Measurements from ENCODE around the gene PRICKLE4. TPM values are rescaled to one million over a fixed set of nuclear protein-coding genes. Genes with fewer than 3 reads are reported as not detected.
A peak's percentile ranks its signal among the peaks of the same experiment; 100 is the strongest.

The PRICKLE4 gene
- total and polyA plus RNA-seq, 2 of the 13 experiments (the other 11 are each of a cell fraction or from before 2014, with no cell fraction given), result 0.92 to 1.2 TPM

DNA sequence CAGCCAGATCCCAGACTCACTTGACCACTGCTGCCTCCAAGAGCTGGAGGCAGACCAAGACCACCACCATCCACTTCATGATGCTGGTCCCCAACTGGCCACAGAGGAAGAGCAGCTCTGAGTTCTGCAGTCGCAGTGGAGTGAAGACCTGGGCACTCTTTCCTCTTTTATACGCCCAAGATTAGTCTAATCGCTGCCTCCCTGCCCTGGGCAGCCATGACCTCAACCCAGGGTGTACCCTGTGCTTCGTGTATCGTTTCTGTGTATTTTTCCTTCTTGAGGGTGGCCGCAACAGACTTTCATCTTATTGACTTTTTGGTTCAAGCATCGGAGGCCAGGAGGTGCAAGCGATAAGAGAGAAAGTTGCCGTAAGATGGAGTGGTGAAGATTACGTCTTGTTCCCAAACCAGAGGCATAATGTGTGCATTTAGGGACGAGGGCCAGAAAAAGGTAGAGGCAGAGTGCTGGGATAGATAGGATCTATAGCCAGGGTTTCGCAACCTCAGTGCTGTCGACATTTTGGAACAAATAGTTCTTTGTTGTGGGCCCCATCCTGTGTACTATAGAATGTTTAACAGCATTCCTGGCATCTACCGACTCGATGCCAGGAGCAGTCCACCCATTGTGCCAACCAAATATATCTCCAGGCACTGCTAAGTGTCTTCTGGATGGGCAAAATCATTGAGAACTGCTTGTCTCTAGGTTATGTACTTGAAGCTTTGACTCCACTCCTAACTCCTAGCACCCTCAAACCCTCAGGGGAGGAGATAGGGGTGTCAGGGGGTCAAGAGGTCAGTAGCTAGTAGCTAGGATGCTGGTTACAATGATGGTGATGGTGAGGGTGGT lies 33.1 kb upstream of the PRICKLE4 start, which contains the start of gene PGC (continued):
- TF ChIP-seq POLR2G (IDR thresholded peaks at IDR 0.05; ENCODE audit: low read depth, low read length) (peak; percentile 84), PHF5A (CRISPR knock-in tag; IDR thresholded peaks at IDR 0.05; ENCODE audit: low read depth, unreplicated experiment) (peak; percentile 61), HOXD1 (CRISPR knock-in tag; IDR thresholded peaks at IDR 0.05) (0 out of 2 replicates have a peak, but pooled peaks have one; percentile 65), NFE2 (CRISPR knock-in tag; IDR thresholded peaks at IDR 0.05) (no peak), EEA1 (CRISPR knock-in tag; IDR thresholded peaks at IDR 0.05; ENCODE audit: borderline replicate concordance) (peak; percentile 39; the same call in 1 of the 2 replicates), ZNF563 (CRISPR knock-in tag; IDR thresholded peaks at IDR 0.05) (no peak), BCL6 (CRISPR knock-in tag; IDR thresholded peaks at IDR 0.05) (peak; percentile 85), SAP130 (CRISPR knock-in tag; IDR thresholded peaks at IDR 0.05; ENCODE audit: low read depth) (peak; percentile 75), DPF2 (CRISPR knock-in tag; IDR thresholded peaks at IDR 0.05; ENCODE audit: borderline replicate concordance, low read depth) (peak; percentile 95), ZNF263 (CRISPR knock-in tag; IDR thresholded peaks at IDR 0.05) (peak; percentile 86), ZFP62 (CRISPR knock-in tag; IDR thresholded peaks at IDR 0.05) (no peak), CEBPB (IDR thresholded peaks at IDR 0.05; ENCODE audit: borderline replicate concordance, low read depth, low read length) (peak; percentile 99), PHF8 (CRISPR knock-in tag; IDR thresholded peaks at IDR 0.05) (no peak), ZNF816 (CRISPR knock-in tag; IDR thresholded peaks at IDR 0.05; ENCODE audit: borderline replicate concordance) (peak; percentile 66; the same call in 1 of the 2 replicates), ZNF703 (CRISPR knock-in tag; IDR thresholded peaks at IDR 0.05; ENCODE audit: borderline replicate concordance) (no peak)
- TF ChIP-seq, protein P1, sequence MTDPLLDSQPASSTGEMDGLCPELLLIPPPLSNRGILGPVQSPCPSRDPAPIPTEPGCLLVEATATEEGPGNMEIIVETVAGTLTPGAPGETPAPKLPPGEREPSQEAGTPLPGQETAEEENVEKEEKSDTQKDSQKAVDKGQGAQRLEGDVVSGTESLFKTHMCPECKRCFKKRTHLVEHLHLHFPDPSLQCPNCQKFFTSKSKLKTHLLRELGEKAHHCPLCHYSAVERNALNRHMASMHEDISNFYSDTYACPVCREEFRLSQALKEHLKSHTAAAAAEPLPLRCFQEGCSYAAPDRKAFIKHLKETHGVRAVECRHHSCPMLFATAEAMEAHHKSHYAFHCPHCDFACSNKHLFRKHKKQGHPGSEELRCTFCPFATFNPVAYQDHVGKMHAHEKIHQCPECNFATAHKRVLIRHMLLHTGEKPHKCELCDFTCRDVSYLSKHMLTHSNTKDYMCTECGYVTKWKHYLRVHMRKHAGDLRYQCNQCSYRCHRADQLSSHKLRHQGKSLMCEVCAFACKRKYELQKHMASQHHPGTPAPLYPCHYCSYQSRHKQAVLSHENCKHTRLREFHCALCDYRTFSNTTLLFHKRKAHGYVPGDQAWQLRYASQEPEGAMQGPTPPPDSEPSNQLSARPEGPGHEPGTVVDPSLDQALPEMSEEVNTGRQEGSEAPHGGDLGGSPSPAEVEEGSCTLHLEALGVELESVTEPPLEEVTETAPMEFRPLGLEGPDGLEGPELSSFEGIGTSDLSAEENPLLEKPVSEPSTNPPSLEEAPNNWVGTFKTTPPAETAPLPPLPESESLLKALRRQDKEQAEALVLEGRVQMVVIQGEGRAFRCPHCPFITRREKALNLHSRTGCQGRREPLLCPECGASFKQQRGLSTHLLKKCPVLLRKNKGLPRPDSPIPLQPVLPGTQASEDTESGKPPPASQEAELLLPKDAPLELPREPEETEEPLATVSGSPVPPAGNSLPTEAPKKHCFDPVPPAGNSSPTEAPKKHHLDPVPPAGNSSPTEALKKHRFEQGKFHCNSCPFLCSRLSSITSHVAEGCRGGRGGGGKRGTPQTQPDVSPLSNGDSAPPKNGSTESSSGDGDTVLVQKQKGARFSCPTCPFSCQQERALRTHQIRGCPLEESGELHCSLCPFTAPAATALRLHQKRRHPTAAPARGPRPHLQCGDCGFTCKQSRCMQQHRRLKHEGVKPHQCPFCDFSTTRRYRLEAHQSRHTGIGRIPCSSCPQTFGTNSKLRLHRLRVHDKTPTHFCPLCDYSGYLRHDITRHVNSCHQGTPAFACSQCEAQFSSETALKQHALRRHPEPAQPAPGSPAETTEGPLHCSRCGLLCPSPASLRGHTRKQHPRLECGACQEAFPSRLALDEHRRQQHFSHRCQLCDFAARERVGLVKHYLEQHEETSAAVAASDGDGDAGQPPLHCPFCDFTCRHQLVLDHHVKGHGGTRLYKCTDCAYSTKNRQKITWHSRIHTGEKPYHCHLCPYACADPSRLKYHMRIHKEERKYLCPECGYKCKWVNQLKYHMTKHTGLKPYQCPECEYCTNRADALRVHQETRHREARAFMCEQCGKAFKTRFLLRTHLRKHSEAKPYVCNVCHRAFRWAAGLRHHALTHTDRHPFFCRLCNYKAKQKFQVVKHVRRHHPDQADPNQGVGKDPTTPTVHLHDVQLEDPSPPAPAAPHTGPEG (CRISPR knock-in tag; IDR thresholded peaks at IDR 0.05), result peak; percentile 81; the same call in 1 of the 2 replicates
- TF ChIP-seq, protein P2, sequence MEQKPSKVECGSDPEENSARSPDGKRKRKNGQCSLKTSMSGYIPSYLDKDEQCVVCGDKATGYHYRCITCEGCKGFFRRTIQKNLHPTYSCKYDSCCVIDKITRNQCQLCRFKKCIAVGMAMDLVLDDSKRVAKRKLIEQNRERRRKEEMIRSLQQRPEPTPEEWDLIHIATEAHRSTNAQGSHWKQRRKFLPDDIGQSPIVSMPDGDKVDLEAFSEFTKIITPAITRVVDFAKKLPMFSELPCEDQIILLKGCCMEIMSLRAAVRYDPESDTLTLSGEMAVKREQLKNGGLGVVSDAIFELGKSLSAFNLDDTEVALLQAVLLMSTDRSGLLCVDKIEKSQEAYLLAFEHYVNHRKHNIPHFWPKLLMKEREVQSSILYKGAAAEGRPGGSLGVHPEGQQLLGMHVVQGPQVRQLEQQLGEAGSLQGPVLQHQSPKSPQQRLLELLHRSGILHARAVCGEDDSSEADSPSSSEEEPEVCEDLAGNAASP (CRISPR knock-in tag; IDR thresholded peaks at IDR 0.05; ENCODE audit: borderline replicate concordance), result peak; percentile 94
- TF ChIP-seq, protein P3, sequence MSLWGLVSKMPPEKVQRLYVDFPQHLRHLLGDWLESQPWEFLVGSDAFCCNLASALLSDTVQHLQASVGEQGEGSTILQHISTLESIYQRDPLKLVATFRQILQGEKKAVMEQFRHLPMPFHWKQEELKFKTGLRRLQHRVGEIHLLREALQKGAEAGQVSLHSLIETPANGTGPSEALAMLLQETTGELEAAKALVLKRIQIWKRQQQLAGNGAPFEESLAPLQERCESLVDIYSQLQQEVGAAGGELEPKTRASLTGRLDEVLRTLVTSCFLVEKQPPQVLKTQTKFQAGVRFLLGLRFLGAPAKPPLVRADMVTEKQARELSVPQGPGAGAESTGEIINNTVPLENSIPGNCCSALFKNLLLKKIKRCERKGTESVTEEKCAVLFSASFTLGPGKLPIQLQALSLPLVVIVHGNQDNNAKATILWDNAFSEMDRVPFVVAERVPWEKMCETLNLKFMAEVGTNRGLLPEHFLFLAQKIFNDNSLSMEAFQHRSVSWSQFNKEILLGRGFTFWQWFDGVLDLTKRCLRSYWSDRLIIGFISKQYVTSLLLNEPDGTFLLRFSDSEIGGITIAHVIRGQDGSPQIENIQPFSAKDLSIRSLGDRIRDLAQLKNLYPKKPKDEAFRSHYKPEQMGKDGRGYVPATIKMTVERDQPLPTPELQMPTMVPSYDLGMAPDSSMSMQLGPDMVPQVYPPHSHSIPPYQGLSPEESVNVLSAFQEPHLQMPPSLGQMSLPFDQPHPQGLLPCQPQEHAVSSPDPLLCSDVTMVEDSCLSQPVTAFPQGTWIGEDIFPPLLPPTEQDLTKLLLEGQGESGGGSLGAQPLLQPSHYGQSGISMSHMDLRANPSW (CRISPR knock-in tag; IDR thresholded peaks at IDR 0.05; ENCODE audit: borderline replicate concordance), result peak; percentile 58

Measured in HepG2 (cell line).